ENCODE data around the gene FEZ2. TPM values are rescaled to one million over a fixed set of nuclear protein-coding genes. Genes with fewer than 3 reads are reported as not detected.
A peak's percentile ranks its signal among the peaks of the same experiment; 100 is the strongest.

Gene FEZ2
- total and polyA plus RNA-seq, 2 of the 13 experiments (the other 11 are each of a cell fraction or from before 2014, with no cell fraction given) = 42.5 to 59.1 TPM

DNA sequence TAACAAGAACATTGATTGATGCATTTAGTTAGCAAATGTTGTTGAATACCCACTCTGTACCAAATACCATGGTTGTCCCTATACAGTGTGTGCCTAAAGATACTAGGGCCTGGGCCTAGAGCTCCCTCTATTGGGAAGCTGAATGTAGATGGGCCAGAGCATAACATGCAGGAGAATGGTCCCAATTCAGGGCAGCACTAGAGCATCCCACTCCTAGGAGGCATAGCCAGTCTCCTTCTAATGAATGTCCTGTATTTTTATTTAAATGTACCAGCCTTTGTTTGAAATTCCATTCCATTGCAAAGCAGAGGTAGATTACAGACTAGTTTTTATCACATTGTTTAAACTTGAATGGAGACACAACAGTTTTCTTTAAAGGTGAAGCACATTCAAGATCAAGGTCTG lies 90.6 kb downstream of the FEZ2 start (continued):
- TF ChIP-seq ZNF367 (CRISPR knock-in tag; IDR thresholded peaks at IDR 0.05; ENCODE audit: borderline replicate concordance) = no peak
- TF ChIP-seq STAG1 (CRISPR knock-in tag; IDR thresholded peaks at IDR 0.05) = peak; percentile 95
- TF ChIP-seq GATAD2A (CRISPR knock-in tag; IDR thresholded peaks at IDR 0.05) = peak; percentile 61; the same call in 1 of the 2 replicates
- TF ChIP-seq SP5 (CRISPR knock-in tag; IDR thresholded peaks at IDR 0.05; ENCODE audit: borderline replicate concordance, low read depth) = peak; percentile 15; the same call in 1 of the 2 replicates
- TF ChIP-seq ERF (CRISPR knock-in tag; IDR thresholded peaks at IDR 0.05) = 0 out of 2 replicates have a peak, but pooled peaks have one; percentile 24
- TF ChIP-seq, protein P1, sequence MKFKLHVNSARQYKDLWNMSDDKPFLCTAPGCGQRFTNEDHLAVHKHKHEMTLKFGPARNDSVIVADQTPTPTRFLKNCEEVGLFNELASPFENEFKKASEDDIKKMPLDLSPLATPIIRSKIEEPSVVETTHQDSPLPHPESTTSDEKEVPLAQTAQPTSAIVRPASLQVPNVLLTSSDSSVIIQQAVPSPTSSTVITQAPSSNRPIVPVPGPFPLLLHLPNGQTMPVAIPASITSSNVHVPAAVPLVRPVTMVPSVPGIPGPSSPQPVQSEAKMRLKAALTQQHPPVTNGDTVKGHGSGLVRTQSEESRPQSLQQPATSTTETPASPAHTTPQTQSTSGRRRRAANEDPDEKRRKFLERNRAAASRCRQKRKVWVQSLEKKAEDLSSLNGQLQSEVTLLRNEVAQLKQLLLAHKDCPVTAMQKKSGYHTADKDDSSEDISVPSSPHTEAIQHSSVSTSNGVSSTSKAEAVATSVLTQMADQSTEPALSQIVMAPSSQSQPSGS (CRISPR knock-in tag; IDR thresholded peaks at IDR 0.05) = peak; percentile 40; the same call in 1 of the 2 replicates
- TF ChIP-seq TEAD3 (CRISPR knock-in tag; optimal IDR thresholded peaks at IDR 0.05; ENCODE audit: borderline replicate concordance) = peak; percentile 76
- peak; percentile 27; the same call in 1 of the 2 replicates for TF ChIP-seq HMG20A (CRISPR knock-in tag; IDR thresholded peaks at IDR 0.05; ENCODE audit: borderline replicate concordance)
- peak; percentile 43; the same call in 1 of the 2 replicates for TF ChIP-seq HDAC2 (CRISPR knock-in tag; IDR thresholded peaks at IDR 0.05)
- TF ChIP-seq MIER3 (CRISPR knock-in tag; IDR thresholded peaks at IDR 0.05; ENCODE audit: borderline replicate concordance) = peak; percentile 58; the same call in 1 of the 2 replicates
- peak; percentile 88 for TF ChIP-seq SMC3 (IDR thresholded peaks at IDR 0.05; ENCODE audit: low read length)
- peak; percentile 58; the same call in 1 of the 2 replicates for TF ChIP-seq ZSCAN9 (CRISPR knock-in tag; IDR thresholded peaks at IDR 0.05; ENCODE audit: borderline replicate concordance)
- TF ChIP-seq ZNF792 (CRISPR knock-in tag; IDR thresholded peaks at IDR 0.05) = no peak
- peak; percentile 40; the same call in 1 of the 2 replicates for TF ChIP-seq SAP130 (CRISPR knock-in tag; IDR thresholded peaks at IDR 0.05; ENCODE audit: low read depth)
- 0 out of 2 replicates have a peak, but pooled peaks have one; percentile 46 for TF ChIP-seq MIXL1 (CRISPR knock-in tag; IDR thresholded peaks at IDR 0.05)
- TF ChIP-seq, protein P2, sequence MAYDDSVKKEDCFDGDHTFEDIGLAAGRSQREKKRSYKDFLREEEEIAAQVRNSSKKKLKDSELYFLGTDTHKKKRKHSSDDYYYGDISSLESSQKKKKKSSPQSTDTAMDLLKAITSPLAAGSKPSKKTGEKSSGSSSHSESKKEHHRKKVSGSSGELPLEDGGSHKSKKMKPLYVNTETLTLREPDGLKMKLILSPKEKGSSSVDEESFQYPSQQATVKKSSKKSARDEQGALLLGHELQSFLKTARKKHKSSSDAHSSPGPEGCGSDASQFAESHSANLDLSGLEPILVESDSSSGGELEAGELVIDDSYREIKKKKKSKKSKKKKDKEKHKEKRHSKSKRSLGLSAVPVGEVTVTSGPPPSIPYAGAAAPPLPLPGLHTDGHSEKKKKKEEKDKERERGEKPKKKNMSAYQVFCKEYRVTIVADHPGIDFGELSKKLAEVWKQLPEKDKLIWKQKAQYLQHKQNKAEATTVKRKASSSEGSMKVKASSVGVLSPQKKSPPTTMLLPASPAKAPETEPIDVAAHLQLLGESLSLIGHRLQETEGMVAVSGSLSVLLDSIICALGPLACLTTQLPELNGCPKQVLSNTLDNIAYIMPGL (CRISPR knock-in tag; IDR thresholded peaks at IDR 0.05; ENCODE audit: borderline replicate concordance in 1 of 2, low read depth in 1 of 2) = peak; percentile 44 to 75; a peak in 1 of 4 replicates
- peak; percentile 86 for TF ChIP-seq RAD21 (CRISPR knock-in tag; IDR thresholded peaks at IDR 0.05)
- TF ChIP-seq, protein P3, sequence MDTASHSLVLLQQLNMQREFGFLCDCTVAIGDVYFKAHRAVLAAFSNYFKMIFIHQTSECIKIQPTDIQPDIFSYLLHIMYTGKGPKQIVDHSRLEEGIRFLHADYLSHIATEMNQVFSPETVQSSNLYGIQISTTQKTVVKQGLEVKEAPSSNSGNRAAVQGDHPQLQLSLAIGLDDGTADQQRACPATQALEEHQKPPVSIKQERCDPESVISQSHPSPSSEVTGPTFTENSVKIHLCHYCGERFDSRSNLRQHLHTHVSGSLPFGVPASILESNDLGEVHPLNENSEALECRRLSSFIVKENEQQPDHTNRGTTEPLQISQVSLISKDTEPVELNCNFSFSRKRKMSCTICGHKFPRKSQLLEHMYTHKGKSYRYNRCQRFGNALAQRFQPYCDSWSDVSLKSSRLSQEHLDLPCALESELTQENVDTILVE (CRISPR knock-in tag; IDR thresholded peaks at IDR 0.05) = no peak
- TF ChIP-seq SOX5 (CRISPR knock-in tag; IDR thresholded peaks at IDR 0.05; ENCODE audit: borderline replicate concordance) = 0 out of 2 replicates have a peak, but pooled peaks have one; percentile 11
- TF ChIP-seq KMT2A (CRISPR knock-in tag; IDR thresholded peaks at IDR 0.05) = peak; percentile 49; the same call in 1 of the 2 replicates
- no peak for TF ChIP-seq MED8 (CRISPR knock-in tag; IDR thresholded peaks at IDR 0.05; ENCODE audit: insufficient replicate concordance)
- TF ChIP-seq ELF3 (CRISPR knock-in tag; IDR thresholded peaks at IDR 0.05) = 0 out of 2 replicates have a peak, but pooled peaks have one; percentile 21
- peak; percentile 20; the same call in 1 of the 2 replicates for TF ChIP-seq YEATS2 (CRISPR knock-in tag; IDR thresholded peaks at IDR 0.05; ENCODE audit: borderline replicate concordance)
- TF ChIP-seq ZNF331 (CRISPR knock-in tag; IDR thresholded peaks at IDR 0.05) = peak; percentile 33; the same call in 1 of the 2 replicates
- TF ChIP-seq, protein P4, sequence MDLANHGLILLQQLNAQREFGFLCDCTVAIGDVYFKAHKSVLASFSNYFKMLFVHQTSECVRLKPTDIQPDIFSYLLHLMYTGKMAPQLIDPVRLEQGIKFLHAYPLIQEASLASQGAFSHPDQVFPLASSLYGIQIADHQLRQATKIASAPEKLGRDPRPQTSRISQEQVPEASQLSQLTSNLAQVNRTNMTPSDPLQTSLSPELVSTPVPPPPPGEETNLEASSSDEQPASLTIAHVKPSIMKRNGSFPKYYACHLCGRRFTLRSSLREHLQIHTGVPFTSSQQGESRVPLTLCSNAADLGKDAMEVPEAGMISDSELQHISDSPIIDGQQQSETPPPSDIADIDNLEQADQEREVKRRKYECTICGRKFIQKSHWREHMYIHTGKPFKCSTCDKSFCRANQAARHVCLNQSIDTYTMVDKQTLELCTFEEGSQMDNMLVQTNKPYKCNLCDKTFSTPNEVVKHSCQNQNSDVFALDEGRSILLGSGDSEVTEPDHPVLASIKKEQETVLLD (CRISPR knock-in tag; IDR thresholded peaks at IDR 0.05; ENCODE audit: low read depth) = no peak
- TF ChIP-seq NCOR1 (IDR thresholded peaks at IDR 0.05; ENCODE audit: borderline replicate concordance, low read length) = no peak
- TF ChIP-seq, protein P5, sequence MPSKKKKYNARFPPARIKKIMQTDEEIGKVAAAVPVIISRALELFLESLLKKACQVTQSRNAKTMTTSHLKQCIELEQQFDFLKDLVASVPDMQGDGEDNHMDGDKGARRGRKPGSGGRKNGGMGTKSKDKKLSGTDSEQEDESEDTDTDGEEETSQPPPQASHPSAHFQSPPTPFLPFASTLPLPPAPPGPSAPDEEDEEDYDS (CRISPR knock-in tag; IDR thresholded peaks at IDR 0.05) = peak; percentile 25; the same call in 1 of the 2 replicates
- TF ChIP-seq XRCC5 (optimal IDR thresholded peaks at IDR 0.05; ENCODE audit: low read length) = peak; percentile 53
